Liver (tissue), 9 donors: ENCODE data around the gene B3GAT1. TPM values are rescaled to one million over a fixed set of nuclear protein-coding genes. Genes with fewer than 3 reads are reported as not detected.

Experiments
- DNase-seq: peaks from one replicate; pipeline ENCODE4 v3.0.0-alpha.2; 2017; ENCODE audit warnings: low spot score
- H3K27ac ChIP-seq, 2 donors: one replicate each; pipeline ENCODE4 v1.7.0; 2013; ENCODE audit warnings: inconsistent platforms in 2 of 2, low read length in 2 of 2, control low read depth in 1 of 2, low read depth in 1 of 2, mild to moderate bottlenecking in 1 of 2
- H3K27me3 ChIP-seq, 4 donors: one replicate each; pipeline versions ENCODE4 v1.6.1 to v1.7.0; 2013; ENCODE audit warnings: low read length in 3 of 4, inconsistent platforms in 1 of 4, mild to moderate bottlenecking in 1 of 4, moderate library complexity in 1 of 4; ENCODE audit not compliant: control insufficient read depth in 4 of 4, insufficient read depth in 4 of 4
- H3K36me3 ChIP-seq, 4 donors: one replicate each; pipeline versions ENCODE4 v1.6.1 to v1.7.0; 2013; ENCODE audit warnings: low read length in 3 of 4, mild to moderate bottlenecking in 3 of 4, low read depth in 1 of 4, moderate library complexity in 1 of 4; ENCODE audit not compliant: control insufficient read depth in 4 of 4, insufficient read depth in 3 of 4
- H3K4me1 ChIP-seq, 4 donors: one replicate each; pipeline versions ENCODE4 v1.6.1 to v1.7.0; 2013; ENCODE audit warnings: low read length in 3 of 4, mild to moderate bottlenecking in 3 of 4, moderate library complexity in 1 of 4; ENCODE audit not compliant: control insufficient read depth in 4 of 4, insufficient read depth in 4 of 4
- H3K4me3 ChIP-seq, 3 donors: one replicate each; pipeline versions ENCODE4 v1.6.1 to v1.7.0; 2013; ENCODE audit warnings: low read length in 3 of 3, control low read depth in 1 of 3, low read depth in 1 of 3, mild to moderate bottlenecking in 1 of 3
- H3K9ac ChIP-seq, 2 donors: one replicate each; pipeline ENCODE4 v1.7.0; 2013; ENCODE audit warnings: low read length in 2 of 2, mild to moderate bottlenecking in 2 of 2, moderate library complexity in 2 of 2, control low read depth in 1 of 2, low read depth in 1 of 2
- H3K9me3 ChIP-seq, 4 donors: one replicate each; pipeline versions ENCODE4 v1.6.1 to v1.7.0; 2013; ENCODE audit warnings: low read length in 3 of 4; ENCODE audit not compliant: control insufficient read depth in 4 of 4
- EGR1 ChIP-seq, 2 donors: IDR thresholded peaks; 2 replicates each; pipeline ENCODE4 v1.6.1; 2016 to 2018; ENCODE audit warnings: antibody characterized with exemption in 2 of 2, low read depth in 2 of 2
- FOXA1 ChIP-seq: IDR thresholded peaks from 2 replicates; pipeline ENCODE4 v1.6.1; 2016; ENCODE audit warnings: antibody characterized with exemption
- GABPA ChIP-seq, 2 donors: IDR thresholded peaks in 1 of 2; conservative IDR thresholded peaks in 1 of 2; 2 replicates each; pipeline ENCODE4 v1.6.1; 2016; ENCODE audit warnings: antibody characterized with exemption in 2 of 2, mild to moderate bottlenecking in 1 of 2, moderate library complexity in 1 of 2
- HNF4A ChIP-seq, 2 donors: conservative IDR thresholded peaks; 2 replicates each; pipeline ENCODE4 v1.6.1; 2016; ENCODE audit warnings: antibody characterized with exemption in 2 of 2, mild to moderate bottlenecking in 2 of 2
- HNF4G ChIP-seq: IDR thresholded peaks from 2 replicates; pipeline ENCODE4 v1.6.1; 2016; ENCODE audit warnings: antibody characterized with exemption
- JUND ChIP-seq, 2 donors: IDR thresholded peaks; 2 replicates each; pipeline ENCODE4 v1.6.1; 2016; ENCODE audit warnings: antibody characterized with exemption in 2 of 2
- NR2F2 ChIP-seq: IDR thresholded peaks from 2 replicates; pipeline ENCODE4 v1.6.1; 2016; ENCODE audit warnings: antibody characterized with exemption
- RAD21 ChIP-seq, 2 donors: IDR thresholded peaks; 2 replicates each; pipeline ENCODE4 v1.6.1; 2016; ENCODE audit warnings: antibody characterized with exemption in 2 of 2, mild to moderate bottlenecking in 2 of 2
- RXRA ChIP-seq, 2 donors: IDR thresholded peaks; 2 replicates each; pipeline ENCODE4 v1.6.1; 2017 to 2018; ENCODE audit warnings: antibody characterized with exemption in 2 of 2, mild to moderate bottlenecking in 1 of 2
- YY1 ChIP-seq: IDR thresholded peaks from 2 replicates; pipeline ENCODE4 v1.6.1; 2016; ENCODE audit warnings: antibody characterized with exemption, mild to moderate bottlenecking
- WGBS: extraction: QIAGEN DNeasy Blood & Tissue Kit; methylation state at CpG from one replicate; pipeline ENCODE4 v1.1.7; 2013; 5-methylcytosine and 5-hydroxymethylcytosine counted together
- polyA plus RNA-seq, 2 donors: library from polyadenylated mRNA; stranded (reverse) in 1 of 2; unstranded in 1 of 2; fragments of 200-250 nt in 1 of 2; fragments of >200 nt in 1 of 2; fragmentation: Nextera tagmentation in 1 of 2; extraction: Ambion mirVana in 1 of 2; gene quantifications; one replicate each; pipeline versions ENCODE4 v1.2.1 to v1.2.3, GENCODE V29; 2013 to 2015
- total RNA-seq, 2 donors: library from RNA; depleted of rRNA; stranded (reverse); fragments of >200 nt; gene quantifications; one replicate each; pipeline ENCODE4 v1.2.3, GENCODE V29; 2014
- TF ChIP-seq, protein P1 (sequence below): IDR thresholded peaks from 2 replicates; pipeline ENCODE4 v1.6.1; 2016; ENCODE audit warnings: antibody characterized with exemption, mild to moderate bottlenecking
- TF ChIP-seq, protein P2 (sequence below): IDR thresholded peaks from 2 replicates; pipeline ENCODE4 v1.6.1; 2016; ENCODE audit warnings: antibody characterized with exemption
- TF ChIP-seq, protein P3 (sequence below): fragments of 150-350 bp; IDR thresholded peaks from 2 replicates; pipeline ENCODE4 v1.5.1; 2017; ENCODE audit warnings: improper control_type of control experiment, low read depth, low read length; ENCODE audit not compliant: missing input control
- donor health status: healthy.
- donor health status: healthy.
- donor health status: healthy.
- donor health status: healthy.
- donor health status: healthy.

The B3GAT1 gene
- total and polyA plus RNA-seq, 4 donors = 0.13 to 6.6 (median 0.25) TPM; not detected in 1

DNA sequence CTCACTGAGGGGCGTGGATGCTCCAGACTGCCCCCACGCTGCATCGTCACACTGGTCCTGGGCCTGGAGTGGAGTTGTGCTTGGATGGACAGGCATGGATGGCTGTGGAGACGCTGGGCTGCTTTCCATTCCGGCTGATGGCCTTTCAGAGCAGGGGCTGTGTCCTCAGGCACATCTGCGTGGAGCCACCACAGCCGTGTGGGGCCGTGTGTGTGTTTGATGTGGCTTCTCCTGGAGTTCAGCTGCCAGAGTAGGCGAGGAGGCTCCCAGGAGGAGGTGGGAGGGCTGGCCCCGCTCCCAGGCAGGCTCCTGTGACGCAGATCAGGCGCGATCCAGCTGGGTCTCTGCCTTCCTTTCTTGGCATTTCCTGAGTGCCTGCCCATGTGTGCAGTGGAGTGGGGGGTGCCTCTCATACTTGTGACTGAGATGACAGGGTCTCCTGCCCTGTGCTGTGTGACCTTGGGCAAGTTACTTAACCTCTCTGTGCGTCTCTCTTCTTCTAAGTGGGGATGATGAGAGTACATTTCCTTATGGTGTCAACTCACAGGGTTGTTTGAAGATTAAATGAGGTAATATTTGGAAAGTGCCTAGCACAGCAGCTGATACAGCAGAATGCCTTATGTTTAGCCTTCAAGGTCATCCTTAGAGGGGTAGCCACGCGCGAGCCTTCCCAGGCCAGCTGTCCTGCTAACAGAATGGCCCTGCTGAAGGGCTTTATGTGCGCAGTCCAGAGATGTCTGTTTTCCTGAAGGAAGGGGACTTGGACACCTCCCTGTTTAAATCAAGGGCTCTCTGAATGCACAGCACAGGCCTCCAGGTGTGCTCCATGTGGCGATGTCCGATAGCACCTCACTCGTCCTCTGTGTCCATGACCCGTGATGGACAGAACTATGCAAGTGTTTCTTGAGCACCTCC lies 46.8 kb downstream of the B3GAT1 start:
- WGBS = 80% methylated on average over 22 of the region's 22 CpGs
- Histone ChIP-seq H3K27me3 (no peaks in the 10 kb centered on the region), H3K9ac (no peak overlapping the region), H3K4me1 (peaks cover 0 to under 1% (median 0%) of the 10 kb centered on the region in 4 donors), H3K9me3 (no peaks in the 10 kb centered on the region), H3K4me3 (no peak overlapping the region), H3K27ac (no peak overlapping the region), H3K36me3 (no peaks in the 10 kb centered on the region)
- TF ChIP-seq NR2F2 (no peak), GABPA (IDR thresholded peaks at IDR 0.05 in 1 of 2, conservative IDR thresholded peaks at IDR 0.05 in 1 of 2) (no peak), HNF4A (conservative IDR thresholded peaks at IDR 0.05) (no peak), JUND (IDR thresholded peaks at IDR 0.05) (no peak), RXRA (IDR thresholded peaks at IDR 0.05) (no peak), RAD21 (IDR thresholded peaks at IDR 0.05) (no peak), FOXA1 (no peak)
- TF ChIP-seq, protein P1, sequence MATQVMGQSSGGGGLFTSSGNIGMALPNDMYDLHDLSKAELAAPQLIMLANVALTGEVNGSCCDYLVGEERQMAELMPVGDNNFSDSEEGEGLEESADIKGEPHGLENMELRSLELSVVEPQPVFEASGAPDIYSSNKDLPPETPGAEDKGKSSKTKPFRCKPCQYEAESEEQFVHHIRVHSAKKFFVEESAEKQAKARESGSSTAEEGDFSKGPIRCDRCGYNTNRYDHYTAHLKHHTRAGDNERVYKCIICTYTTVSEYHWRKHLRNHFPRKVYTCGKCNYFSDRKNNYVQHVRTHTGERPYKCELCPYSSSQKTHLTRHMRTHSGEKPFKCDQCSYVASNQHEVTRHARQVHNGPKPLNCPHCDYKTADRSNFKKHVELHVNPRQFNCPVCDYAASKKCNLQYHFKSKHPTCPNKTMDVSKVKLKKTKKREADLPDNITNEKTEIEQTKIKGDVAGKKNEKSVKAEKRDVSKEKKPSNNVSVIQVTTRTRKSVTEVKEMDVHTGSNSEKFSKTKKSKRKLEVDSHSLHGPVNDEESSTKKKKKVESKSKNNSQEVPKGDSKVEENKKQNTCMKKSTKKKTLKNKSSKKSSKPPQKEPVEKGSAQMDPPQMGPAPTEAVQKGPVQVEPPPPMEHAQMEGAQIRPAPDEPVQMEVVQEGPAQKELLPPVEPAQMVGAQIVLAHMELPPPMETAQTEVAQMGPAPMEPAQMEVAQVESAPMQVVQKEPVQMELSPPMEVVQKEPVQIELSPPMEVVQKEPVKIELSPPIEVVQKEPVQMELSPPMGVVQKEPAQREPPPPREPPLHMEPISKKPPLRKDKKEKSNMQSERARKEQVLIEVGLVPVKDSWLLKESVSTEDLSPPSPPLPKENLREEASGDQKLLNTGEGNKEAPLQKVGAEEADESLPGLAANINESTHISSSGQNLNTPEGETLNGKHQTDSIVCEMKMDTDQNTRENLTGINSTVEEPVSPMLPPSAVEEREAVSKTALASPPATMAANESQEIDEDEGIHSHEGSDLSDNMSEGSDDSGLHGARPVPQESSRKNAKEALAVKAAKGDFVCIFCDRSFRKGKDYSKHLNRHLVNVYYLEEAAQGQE = no peak
- DNase-seq = no peak

DNA sequence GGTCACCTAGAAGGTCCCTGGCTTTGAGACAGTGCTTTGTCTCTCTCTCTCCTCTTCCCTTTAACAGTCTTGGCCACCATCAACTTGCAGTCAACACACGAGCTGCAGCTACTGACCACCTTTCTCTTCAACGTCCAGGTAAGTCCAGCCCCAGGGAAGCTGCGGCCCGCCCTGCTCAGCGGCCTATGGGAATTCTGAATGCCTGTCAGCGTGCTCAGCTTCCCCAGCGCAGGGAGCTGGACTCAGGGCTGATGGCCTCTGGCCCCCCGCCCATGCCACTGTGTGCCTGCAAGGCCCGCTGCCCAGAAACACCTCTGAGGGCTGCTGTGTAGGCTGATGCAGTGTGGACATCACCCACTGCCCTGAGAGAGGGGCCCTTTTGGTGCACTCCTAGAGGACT lies 47.8 kb downstream of the B3GAT1 start:
- Histone ChIP-seq H3K4me1 (peaks cover 0 to 3% (median 0%) of the 10 kb centered on the region in 4 donors), H3K9ac (no peak overlapping the region), H3K9me3 (no peaks in the 10 kb centered on the region), H3K4me3 (no peak overlapping the region), H3K27ac (no peak overlapping the region), H3K36me3 (no peaks in the 10 kb centered on the region), H3K27me3 (no peaks in the 10 kb centered on the region)
- no peak for DNase-seq
- TF ChIP-seq HNF4G (no peak), RAD21 (IDR thresholded peaks at IDR 0.05) (no peak), EGR1 (IDR thresholded peaks at IDR 0.05; ENCODE audit: low read depth in 2 of 2) (no peak), GABPA (IDR thresholded peaks at IDR 0.05 in 1 of 2, conservative IDR thresholded peaks at IDR 0.05 in 1 of 2) (no peak), FOXA1 (no peak), RXRA (IDR thresholded peaks at IDR 0.05) (no peak), YY1 (no peak)
- TF ChIP-seq, protein P2, sequence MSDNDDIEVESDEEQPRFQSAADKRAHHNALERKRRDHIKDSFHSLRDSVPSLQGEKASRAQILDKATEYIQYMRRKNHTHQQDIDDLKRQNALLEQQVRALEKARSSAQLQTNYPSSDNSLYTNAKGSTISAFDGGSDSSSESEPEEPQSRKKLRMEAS = no peak
- TF ChIP-seq, protein P3, sequence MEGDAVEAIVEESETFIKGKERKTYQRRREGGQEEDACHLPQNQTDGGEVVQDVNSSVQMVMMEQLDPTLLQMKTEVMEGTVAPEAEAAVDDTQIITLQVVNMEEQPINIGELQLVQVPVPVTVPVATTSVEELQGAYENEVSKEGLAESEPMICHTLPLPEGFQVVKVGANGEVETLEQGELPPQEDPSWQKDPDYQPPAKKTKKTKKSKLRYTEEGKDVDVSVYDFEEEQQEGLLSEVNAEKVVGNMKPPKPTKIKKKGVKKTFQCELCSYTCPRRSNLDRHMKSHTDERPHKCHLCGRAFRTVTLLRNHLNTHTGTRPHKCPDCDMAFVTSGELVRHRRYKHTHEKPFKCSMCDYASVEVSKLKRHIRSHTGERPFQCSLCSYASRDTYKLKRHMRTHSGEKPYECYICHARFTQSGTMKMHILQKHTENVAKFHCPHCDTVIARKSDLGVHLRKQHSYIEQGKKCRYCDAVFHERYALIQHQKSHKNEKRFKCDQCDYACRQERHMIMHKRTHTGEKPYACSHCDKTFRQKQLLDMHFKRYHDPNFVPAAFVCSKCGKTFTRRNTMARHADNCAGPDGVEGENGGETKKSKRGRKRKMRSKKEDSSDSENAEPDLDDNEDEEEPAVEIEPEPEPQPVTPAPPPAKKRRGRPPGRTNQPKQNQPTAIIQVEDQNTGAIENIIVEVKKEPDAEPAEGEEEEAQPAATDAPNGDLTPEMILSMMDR = no peak
- 94% methylated on average over 9 of the region's 9 CpGs for WGBS
